ENCODE data around the gene RPL36.
"Not testable (repeated sequence)": the region's sequence is repeated elsewhere in the genome, so short reads cannot be mapped to it uniquely, and the experiment has no call there.

Gene RPL36

GRCh38 chr19:5697890-5698634 is 8.0 kb downstream of the RPL36 start:
- no peak overlapping the region for H3K4me3 ChIP-seq (replicated peaks in 1 of 2; ENCODE audit: low read depth in 2 of 2, low read length in 2 of 2)
- DNase-seq (ENCODE audit: low read depth in 2 of 2) = no peak
- TF ChIP-seq, protein P1, sequence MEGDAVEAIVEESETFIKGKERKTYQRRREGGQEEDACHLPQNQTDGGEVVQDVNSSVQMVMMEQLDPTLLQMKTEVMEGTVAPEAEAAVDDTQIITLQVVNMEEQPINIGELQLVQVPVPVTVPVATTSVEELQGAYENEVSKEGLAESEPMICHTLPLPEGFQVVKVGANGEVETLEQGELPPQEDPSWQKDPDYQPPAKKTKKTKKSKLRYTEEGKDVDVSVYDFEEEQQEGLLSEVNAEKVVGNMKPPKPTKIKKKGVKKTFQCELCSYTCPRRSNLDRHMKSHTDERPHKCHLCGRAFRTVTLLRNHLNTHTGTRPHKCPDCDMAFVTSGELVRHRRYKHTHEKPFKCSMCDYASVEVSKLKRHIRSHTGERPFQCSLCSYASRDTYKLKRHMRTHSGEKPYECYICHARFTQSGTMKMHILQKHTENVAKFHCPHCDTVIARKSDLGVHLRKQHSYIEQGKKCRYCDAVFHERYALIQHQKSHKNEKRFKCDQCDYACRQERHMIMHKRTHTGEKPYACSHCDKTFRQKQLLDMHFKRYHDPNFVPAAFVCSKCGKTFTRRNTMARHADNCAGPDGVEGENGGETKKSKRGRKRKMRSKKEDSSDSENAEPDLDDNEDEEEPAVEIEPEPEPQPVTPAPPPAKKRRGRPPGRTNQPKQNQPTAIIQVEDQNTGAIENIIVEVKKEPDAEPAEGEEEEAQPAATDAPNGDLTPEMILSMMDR (IDR thresholded peaks at IDR 0.05; ENCODE audit: low read depth, low read length) = no peak

DNA sequence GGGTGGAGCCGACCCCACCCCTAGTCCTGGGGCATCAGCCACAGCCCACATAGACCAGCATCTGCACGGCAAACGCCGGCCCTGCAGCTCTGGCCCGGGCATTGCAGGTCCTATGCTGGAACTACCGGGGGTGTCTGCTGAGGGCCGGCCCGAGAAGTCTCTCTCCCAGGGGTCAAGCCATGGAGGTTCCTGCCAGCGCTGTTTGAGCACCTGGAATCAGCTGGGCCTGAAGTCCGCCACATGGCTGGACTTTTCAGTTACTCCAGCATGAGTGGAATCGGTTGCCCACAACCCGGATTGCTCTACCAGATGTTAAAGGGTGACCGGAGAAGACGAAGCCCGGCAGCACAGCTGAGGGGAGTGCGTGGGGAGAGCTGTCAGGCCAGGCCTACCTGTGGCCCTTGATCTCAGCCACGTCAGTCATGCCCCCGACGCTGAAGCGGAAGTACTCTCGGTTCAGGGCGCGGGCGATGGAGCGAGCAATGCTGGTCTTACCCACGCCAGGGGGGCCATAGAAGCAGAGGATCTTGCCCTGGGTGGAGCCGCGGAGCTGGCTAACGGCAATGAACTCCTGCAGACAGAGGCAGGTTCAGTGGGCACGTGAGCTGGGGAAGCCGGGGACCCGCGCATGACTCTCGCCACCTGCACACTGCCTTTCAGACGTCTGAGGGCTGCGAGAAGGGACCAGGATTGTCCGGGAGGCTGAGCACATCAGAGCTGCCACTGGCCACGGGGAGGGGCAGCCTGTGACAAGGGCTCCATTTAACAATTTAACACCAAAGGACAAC is 8.7 kb downstream of the RPL36 start:
- H3K4me3 ChIP-seq (replicated peaks in 1 of 2; ENCODE audit: low read depth in 2 of 2, low read length in 2 of 2) = no peak overlapping the region
- DNase-seq (ENCODE audit: low read depth in 2 of 2) = no peak
- TF ChIP-seq, protein P1 (IDR thresholded peaks at IDR 0.05; ENCODE audit: low read depth, low read length) = no peak

DNA sequence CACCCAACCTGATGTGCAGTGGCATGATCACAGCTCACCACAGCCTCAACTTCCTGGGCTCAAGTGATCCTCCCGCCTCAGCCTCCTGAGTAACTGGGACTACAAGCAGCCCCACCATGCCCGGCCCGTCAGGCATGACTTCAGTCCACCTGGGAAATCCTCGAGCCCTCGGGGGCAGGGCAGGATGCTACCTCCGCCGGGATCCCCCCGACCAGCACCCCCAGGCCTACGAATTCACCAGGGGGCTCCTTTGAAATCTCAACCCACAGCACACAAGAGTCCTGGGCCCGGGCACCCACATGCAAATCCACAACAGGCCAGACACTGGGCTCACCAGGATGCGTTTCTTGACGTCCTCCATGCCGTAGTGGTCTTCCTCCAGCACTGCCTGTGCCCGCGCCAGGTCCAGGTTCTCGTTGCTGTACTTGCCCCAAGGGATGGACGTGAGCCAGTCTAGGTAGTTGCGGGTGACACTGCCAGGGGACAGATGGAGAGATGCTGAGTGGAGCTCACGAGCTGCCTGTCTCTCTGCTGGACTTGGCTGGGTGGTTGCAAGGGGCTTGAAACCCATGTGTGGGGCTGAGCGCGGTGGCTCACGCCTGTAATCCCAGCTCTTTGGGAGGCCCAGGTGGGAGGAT is 10.5 kb downstream of the RPL36 start:
- no peak overlapping the region for H3K4me3 ChIP-seq (replicated peaks in 1 of 2; ENCODE audit: low read depth in 2 of 2, low read length in 2 of 2)
- no peak for DNase-seq (ENCODE audit: low read depth in 2 of 2)
- TF ChIP-seq, protein P1 (IDR thresholded peaks at IDR 0.05; ENCODE audit: low read depth, low read length) = no peak

DNA sequence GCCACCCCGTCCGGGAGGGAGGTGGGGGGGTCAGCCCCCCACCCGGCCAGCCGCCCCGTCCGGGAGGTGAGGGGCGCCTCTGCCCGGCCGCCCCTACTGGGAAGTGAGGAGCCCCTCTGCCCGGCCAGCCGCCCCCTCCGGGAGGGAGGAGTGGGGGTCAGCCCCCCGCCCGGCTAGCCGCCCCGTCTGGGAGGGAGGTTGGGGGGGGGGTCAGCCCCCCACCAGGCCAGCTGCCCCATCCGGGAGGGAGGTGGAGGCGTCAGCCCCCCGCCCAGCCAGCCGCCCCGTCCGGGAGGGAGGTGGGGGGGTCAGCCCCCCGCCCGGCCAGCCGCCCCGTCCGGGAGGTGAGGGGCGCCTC is 11.9 kb downstream of the RPL36 start:
- not testable (repeated sequence) for H3K4me3 ChIP-seq (replicated peaks in 1 of 2; ENCODE audit: low read depth in 2 of 2, low read length in 2 of 2); DNase-seq (ENCODE audit: low read depth in 2 of 2)

DNA sequence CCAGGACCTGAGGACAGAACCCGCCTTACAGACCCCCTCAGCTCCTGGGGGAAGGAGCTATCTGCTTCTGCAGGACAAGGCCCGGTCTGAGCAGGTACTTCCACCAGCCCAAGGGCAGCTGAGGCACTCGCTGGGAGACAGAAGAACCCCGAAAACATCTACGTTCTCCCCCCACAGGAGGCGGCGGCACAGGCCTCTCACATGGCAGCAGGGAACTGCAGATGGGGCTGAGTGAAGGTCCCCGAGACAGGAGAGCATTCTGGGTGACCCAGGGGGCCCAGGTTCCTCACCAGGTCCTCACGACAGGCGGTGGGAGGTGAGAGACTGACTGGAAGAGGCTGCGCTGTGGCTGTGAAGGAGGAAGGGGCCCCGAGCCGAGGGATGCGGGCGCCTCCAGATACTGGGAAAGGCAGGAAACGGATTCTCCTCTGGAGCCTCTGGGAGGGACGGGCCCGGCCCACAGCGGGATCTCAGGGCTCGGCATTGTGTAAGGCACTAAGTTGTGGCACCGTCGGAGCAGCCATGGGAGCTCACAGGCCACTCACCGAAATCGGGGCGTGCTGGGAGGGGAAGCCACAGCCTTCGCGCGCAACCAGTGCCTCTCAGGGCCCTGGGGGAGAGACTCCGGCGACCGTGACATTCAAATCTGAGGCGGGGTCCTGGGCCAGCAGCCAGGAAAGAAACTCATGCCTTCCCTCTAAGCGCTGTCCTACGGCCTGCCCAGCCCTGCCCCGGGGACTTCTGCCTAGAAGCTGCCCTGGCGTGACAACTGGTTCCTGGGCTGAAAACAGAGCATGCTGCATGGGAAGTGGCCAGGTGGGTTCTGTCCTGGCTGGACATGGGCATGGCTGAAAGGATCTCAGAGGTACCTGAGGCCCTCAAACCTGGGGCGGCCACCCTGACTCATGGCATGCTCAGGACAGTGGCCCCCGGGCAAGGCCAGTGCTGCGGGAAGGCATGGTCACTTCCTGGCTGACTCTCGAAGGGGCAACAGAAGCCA is 14.0 kb downstream of the RPL36 start:
- H3K4me3 ChIP-seq (replicated peaks in 1 of 2; ENCODE audit: low read depth in 2 of 2, low read length in 2 of 2) = no peak overlapping the region
- DNase-seq (ENCODE audit: low read depth in 2 of 2) = no peak
- TF ChIP-seq, protein P1 (IDR thresholded peaks at IDR 0.05; ENCODE audit: low read depth, low read length) = no peak

GRCh38 chr19:5705552-5705951 is 15.5 kb downstream of the RPL36 start:
- no peak for DNase-seq (ENCODE audit: low read depth in 2 of 2)
- H3K4me3 ChIP-seq (replicated peaks in 1 of 2; ENCODE audit: low read depth in 2 of 2, low read length in 2 of 2) = no peak overlapping the region
- TF ChIP-seq, protein P1 (IDR thresholded peaks at IDR 0.05; ENCODE audit: low read depth, low read length) = no peak
